HG02884 (cell line): Measurements from ENCODE around the gene SFT2D3.

Experiments used
- ATAC-seq: cut with Tn5 transposase; IDR thresholded peaks from one replicate; pipeline ENCODE4 v1.9.1; 2021; ENCODE audit warnings: mild to moderate bottlenecking, moderate library complexity; ENCODE audit not compliant: unreplicated experiment

The SFT2D3 gene

GRCh38 chr2:127701193-127701650 is at the start of gene SFT2D3:
SFT2D3 (plus strand) TSS chr2:127701497; CDS start chr2:127701529, 32 bp downstream.
- peak; percentile 72 for ATAC-seq

GRCh38 chr2:127651971-127652550 is 49.2 kb upstream of the SFT2D3 start:
- ATAC-seq: no peak

- ATAC-seq: no peak
These were observed 48.4 kb upstream of the SFT2D3 start for GRCh38 chr2:127652786-127653357.

GRCh38 chr2:127653421-127654083 is 47.7 kb upstream of the SFT2D3 start:
- no peak for ATAC-seq

GRCh38 chr2:127654084-127654837 is 47.0 kb upstream of the SFT2D3 start:
- ATAC-seq: no peak

- no peak for ATAC-seq
These were observed 46.5 kb upstream of the SFT2D3 start for GRCh38 chr2:127654838-127655175.

- no peak for ATAC-seq
These were observed 45.9 kb upstream of the SFT2D3 start for GRCh38 chr2:127655209-127656073.

- ATAC-seq: no peak
These were observed 44.6 kb upstream of the SFT2D3 start for GRCh38 chr2:127656569-127657231.

GRCh38 chr2:127657232-127657595 is 44.1 kb upstream of the SFT2D3 start:
- no peak for ATAC-seq

GRCh38 chr2:127658146-127658545 is 43.2 kb upstream of the SFT2D3 start:
- no peak for ATAC-seq

GRCh38 chr2:127658641-127659407 is 42.5 kb upstream of the SFT2D3 start:
- no peak for ATAC-seq

- no peak for ATAC-seq
These were observed 41.6 kb upstream of the SFT2D3 start for GRCh38 chr2:127659408-127660290.

GRCh38 chr2:127660291-127660578 is 41.1 kb upstream of the SFT2D3 start:
- ATAC-seq: no peak

- ATAC-seq: no peak
These were observed 40.1 kb upstream of the SFT2D3 start for GRCh38 chr2:127661072-127661649.

GRCh38 chr2:127661949-127662510 is 39.3 kb upstream of the SFT2D3 start:
- no peak for ATAC-seq

GRCh38 chr2:127662937-127663565 is 38.2 kb upstream of the SFT2D3 start:
- no peak for ATAC-seq

GRCh38 chr2:127663566-127664064 is 37.7 kb upstream of the SFT2D3 start:
- no peak for ATAC-seq
